HL-60/S4 (cell line): ENCODE results near the gene GABRB1.

Experiments used
- in situ Hi-C: fragments of 300-500 bp; cut with MboI; formaldehyde crosslinking; loops from 2 replicates; pipeline ENCODE4 v1.14.3; 2022; ENCODE audit warnings: low sequenced_read_pairs

The GABRB1 gene

GRCh38 chr4:47203593-47203992, 172.2 kb downstream of the GABRB1 start:
- in situ Hi-C loops, result no loop called here

DNA sequence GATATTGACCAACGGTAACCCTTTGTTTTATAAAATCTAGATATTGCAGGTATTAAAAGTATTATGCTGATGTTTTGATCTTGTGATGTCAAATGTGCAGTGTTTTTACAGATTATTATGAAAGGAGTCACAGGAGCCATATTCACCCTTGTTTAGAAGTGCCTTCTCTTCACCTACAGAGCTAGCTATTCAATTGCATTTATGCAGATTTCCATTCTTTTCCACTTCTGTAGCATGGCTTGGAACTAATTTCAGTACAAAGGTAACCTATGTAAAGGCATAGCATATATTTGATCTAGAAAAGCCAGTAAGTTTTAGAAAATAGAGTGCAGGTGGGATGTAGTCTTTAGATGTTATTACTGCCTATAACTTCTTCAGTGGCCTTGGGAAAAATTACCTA, 176.2 kb downstream of the GABRB1 start:
- in situ Hi-C loops, result no loop called here

DNA sequence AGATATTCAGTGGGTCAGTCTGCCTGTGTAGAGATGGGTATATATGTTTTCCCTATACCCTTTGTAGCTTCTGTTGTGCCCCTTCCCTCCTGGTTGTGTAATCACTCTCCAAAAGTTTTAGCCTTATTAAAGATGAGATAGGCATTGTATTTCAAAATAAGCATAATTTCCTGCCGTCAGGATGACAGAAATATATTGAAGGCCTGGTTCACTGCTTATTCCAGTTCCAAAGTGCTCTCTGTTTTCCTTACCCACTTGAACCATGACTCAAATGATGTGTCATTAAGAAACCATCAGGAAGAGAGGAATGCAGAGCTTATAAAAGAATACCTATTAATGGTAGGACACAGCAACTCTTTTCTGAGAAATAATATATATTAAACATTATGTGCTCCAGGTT, 178.5 kb downstream of the GABRB1 start:
- in situ Hi-C loops, result no loop called here

GRCh38 chr4:47210828-47211227, 179.5 kb downstream of the GABRB1 start:
- in situ Hi-C loops, result no loop called here

- in situ Hi-C loops, result no loop called here
Observed at GRCh38 chr4:47213106-47213505, 181.7 kb downstream of the GABRB1 start.

GRCh38 chr4:47213539-47213938, 182.2 kb downstream of the GABRB1 start:
- in situ Hi-C loops, result no loop called here

DNA sequence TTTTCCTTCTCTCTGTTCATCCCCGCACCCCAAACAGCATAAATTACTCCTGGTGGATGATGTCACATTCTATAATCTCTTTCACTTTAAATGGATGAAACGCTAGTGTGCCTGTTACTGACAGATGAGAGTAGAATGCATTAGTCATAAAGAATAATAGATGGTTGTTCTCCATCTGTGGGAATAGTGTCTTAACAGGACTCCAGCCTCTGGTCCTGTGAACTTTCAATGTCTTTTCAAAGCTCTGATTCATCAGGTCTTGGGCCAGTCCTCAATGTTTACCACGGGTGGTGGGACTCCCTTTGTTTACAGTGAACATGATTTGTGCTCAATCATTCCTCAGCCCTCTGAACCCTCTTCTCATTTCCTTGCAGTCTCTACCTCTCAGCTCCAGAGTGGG, 182.6 kb downstream of the GABRB1 start:
- in situ Hi-C loops, result no loop called here

- in situ Hi-C loops, result no loop called here
Observed at GRCh38 chr4:47215759-47216158, 184.4 kb downstream of the GABRB1 start.

- in situ Hi-C loops, result no loop called here
Observed at GRCh38 chr4:47217291-47217690, 185.9 kb downstream of the GABRB1 start.

GRCh38 chr4:47217884-47218283, 186.5 kb downstream of the GABRB1 start:
- in situ Hi-C loops, result no loop called here

- in situ Hi-C loops, result no loop called here
Observed at GRCh38 chr4:47218631-47219030, 187.3 kb downstream of the GABRB1 start.

DNA sequence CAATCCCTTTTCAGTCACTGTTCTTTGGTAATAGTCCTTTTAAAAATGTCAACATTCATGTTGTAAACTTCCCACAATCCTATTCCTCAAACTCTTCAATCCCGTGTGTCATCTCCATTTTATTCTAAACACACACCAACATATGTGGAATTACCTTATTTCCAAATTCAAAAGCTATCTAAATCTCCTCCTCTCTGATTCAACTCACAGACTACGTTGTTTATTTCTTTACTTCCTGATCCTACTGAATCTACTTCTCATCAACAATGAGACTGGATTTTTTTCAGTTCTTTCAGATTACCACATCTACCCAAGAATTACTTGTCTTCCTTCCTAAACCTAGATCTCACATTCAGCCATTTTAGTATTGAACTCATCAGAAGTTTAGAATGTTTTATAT, 188.2 kb downstream of the GABRB1 start:
- in situ Hi-C loops, result no loop called here

DNA sequence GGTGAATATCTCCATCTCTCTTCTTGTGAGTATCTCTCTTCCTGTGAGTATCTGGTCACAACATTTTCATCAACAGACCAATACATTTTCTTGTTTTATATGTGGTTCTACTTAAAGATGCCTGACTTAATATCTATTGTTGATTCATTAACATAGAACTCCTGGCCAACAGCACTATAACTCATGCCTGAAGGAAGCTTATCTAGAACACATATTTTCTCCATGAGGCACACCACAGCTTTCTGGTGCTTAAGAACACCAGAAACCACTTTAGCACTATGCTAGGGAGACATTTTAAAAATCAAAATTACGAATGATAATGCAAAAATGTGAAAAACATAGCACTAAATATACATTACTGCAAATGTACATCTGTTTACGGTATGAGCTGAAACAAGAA, 190.4 kb downstream of the GABRB1 start:
- in situ Hi-C loops, result no loop called here

GRCh38 chr4:47222276-47222675, 190.9 kb downstream of the GABRB1 start:
- in situ Hi-C loops, result no loop called here

DNA sequence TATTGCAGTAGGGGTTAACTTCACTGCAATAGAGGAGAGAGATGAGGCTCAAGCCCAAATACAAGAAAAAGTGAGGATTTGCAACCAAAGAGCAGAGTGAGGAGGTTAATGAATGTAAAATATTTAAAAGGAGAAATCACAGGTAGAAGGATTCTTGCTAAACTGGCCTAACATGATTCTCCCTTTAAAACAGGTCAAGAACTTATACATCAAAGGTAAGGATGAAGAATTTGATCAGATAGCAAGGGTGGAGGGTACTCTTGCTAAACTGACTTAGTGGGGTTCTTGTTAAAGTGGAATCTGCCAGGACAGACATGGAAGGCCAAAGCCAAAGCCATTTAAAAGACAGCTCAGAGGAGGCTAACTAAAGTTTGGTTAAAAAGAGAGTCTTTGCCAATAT, 193.0 kb downstream of the GABRB1 start:
- in situ Hi-C loops, result no loop called here

DNA sequence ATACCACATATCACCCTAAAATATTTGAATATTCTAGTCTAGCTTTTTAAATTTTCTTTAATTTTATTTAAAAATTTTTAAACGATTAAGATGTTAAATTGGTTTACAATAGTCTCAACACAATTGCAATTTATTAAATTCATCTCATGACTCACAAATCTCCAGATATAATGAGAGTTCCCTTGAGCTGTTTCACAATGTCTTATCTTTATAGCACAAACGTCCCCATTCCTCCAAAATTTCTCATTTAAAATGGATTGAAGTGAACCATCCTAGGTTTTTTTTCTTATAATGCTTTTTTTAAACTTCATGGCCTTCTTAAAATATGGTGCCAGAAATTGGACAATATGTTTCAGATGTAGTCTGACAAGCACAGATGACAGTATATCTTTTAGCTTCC, 204.4 kb downstream of the GABRB1 start:
- in situ Hi-C loops, result no loop called here

DNA sequence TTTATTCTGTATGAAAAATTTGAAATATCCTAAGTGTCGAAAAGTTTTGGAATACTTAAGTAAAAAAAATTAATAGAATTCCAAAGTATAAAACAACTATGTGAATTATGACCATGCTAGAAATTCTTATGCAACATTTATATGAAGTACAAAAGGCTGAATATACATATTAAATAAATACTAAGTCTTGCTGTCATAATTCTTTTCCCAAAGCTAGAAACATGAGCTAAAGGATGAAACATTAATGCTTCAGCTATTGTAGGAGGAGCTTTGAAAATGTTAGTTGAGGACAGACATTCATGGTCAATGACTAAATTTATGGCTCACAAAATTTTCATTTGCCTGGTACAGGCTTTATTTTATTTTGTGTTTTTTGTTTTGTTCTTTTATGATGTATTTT, 207.3 kb downstream of the GABRB1 start:
- in situ Hi-C loops, result no loop called here

- in situ Hi-C loops, result no loop called here
Observed at GRCh38 chr4:47239649-47240048, 208.3 kb downstream of the GABRB1 start.

- in situ Hi-C loops, result no loop called here
Observed at GRCh38 chr4:47251348-47252135, 220.2 kb downstream of the GABRB1 start.

DNA sequence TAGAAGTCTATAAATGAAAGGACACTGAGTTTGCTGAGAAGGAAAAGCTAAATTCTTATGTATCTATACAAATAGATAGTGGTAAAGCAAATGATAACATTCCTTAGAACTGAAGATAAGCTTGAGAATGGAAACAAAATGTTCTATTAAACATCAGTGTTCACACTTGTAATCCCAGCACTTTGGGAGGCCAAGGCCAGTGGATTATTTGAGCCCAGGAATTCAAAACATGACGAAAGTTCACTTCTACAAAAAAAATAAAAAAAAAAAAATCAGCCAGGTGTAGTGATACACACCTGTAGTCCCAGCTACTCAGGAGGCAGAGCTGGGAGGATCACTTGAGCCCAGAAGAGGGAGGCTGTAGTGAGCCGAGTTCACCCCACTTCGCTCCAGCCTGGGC, 232.4 kb downstream of the GABRB1 start:
- in situ Hi-C loops, result no loop called here

DNA sequence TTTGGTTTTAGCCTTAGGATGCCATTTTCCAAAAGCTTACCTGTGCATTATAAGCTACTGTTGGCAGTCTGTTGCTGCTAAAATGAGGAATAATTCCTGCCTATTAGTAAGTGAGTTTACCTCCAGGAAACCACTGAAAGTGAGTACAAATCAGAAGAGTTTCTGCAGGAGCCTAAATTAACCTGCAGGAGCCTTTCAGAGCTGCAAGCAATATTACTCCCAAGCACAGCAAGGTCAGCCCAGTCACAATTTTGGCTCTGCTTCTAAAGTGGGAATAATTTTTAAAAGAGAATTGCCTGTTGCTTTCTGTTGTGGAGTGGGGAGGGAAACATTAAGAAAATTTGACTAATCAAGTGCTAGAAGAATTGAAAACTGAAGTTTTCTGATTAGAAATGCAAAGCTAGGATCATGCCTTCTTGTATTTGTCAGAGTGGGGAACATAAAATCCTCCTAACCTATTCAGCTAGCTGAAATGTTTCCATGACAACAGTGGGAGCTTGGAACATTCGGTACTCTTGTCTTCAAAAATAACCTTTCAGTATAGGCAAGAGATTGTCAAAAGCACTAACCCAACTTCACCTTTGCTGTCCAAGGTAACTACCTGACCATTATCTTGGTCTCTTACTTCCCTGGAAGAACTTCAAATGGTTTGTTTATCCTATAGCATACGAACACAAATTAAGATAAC, 239.0 kb downstream of the GABRB1 start:
- in situ Hi-C loops, result no loop called here

DNA sequence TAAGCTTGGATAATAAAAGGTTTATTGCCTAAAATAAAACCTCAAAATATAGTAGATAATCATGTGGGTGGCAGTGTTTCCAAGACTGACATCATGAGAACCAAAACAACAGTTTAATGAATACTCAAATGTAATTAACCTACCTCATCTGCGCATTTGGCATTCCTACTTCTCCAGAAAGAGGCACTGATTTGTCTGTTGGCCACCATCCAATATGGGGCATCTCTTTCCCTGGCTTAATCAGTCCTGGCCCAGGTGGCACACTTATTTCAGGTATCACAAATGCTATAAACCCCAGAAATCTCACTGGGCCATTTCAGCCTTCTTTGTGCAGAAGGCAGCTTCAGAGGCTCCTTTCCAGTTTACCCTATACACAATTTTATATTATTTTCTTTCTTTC, 239.9 kb downstream of the GABRB1 start:
- in situ Hi-C loops, result no loop called here

GRCh38 chr4:47274901-47275300, 243.5 kb downstream of the GABRB1 start:
- in situ Hi-C loops, result no loop called here
